ENCODE measurements around the gene MRPL43.

DNA sequence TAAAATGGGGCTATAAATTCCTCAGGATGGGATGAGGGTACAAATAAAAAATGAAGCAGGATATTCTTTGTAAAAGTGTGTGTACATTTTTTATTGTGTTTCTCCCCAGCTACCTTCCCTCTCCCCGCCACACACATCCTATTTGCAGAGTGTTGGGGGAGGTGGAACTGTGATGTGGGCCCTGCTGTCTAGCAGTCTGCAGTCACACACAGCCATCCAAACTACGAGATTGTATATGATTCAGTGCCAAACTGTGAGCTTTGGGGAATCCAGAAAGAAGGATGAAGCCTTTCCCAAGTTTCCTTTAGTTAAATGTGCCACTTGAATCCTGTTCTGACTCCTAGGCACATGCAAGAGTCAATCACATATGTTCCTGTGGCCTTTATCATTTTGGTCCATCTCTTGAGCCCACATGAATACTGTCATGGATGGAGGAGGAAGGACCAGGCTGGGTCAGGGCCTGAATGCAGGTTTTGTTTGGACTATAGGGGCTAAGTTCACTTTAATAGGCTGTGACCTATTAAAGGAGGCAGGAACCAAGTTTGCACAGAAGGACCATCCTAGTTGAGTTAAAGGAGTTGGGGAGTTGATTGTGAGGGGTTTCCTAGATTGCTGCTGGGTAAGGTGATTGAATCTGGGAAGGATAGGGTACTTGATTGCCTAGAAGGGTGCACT is 19.1 kb downstream of the MRPL43 start:
- TF ChIP-seq, protein P1, sequence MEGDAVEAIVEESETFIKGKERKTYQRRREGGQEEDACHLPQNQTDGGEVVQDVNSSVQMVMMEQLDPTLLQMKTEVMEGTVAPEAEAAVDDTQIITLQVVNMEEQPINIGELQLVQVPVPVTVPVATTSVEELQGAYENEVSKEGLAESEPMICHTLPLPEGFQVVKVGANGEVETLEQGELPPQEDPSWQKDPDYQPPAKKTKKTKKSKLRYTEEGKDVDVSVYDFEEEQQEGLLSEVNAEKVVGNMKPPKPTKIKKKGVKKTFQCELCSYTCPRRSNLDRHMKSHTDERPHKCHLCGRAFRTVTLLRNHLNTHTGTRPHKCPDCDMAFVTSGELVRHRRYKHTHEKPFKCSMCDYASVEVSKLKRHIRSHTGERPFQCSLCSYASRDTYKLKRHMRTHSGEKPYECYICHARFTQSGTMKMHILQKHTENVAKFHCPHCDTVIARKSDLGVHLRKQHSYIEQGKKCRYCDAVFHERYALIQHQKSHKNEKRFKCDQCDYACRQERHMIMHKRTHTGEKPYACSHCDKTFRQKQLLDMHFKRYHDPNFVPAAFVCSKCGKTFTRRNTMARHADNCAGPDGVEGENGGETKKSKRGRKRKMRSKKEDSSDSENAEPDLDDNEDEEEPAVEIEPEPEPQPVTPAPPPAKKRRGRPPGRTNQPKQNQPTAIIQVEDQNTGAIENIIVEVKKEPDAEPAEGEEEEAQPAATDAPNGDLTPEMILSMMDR (IDR thresholded peaks at IDR 0.05; ENCODE audit: insufficient read depth, low read length, poor library complexity, severe bottlenecking), result no peak
- no peak for TF ChIP-seq EZH2phosphoT487 (conservative IDR thresholded peaks at IDR 0.05; ENCODE audit: low read length)
